HG03558 (cell line): ENCODE results near the gene TBCD.

Source experiments
- ATAC-seq: cut with Tn5 transposase; IDR thresholded peaks from one replicate; pipeline ENCODE4 v1.9.1; 2021; ENCODE audit warnings: moderate number of reproducible peaks; ENCODE audit not compliant: unreplicated experiment; ENCODE audit errors: extremely low read depth

The TBCD gene

DNA sequence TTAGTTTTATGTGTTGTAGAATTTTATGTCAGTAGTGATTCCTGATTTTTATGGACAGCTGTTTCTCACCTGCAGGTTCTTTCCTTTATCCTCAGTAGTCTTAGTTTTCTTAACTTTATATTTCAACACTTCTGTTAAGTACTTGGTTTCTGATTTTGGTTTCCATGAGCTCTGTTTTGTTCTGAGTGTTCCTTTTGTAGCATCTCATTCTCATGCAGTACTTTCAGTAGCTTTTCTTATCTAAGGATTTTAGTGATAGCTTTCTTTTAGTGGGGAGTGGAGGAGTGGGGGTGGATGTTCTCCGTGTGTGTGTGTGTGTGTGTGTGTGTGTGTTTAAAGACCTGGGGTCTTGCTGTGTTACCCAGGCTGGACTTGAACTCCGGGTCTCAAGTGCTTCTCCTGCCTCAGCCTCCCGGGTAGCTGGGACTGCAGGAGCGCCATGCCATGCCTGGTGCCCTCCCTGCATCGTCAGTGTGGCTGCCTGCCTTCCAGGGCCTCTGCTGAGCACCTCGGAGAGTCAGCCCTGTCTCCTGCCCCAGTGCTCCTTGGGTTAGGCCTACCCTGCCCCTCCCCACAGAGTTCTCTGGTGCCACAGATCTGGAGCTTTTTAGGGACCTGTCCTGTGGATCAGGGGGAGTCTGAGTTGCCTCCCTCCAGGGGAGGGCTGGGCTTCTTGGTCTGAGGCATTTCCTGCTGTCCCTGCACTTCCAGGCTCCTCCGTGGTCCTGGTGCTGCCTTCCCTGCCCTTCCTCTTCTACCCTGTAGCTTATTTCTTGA lies 92.2 kb downstream of the TBCD start:
- no peak for ATAC-seq

DNA sequence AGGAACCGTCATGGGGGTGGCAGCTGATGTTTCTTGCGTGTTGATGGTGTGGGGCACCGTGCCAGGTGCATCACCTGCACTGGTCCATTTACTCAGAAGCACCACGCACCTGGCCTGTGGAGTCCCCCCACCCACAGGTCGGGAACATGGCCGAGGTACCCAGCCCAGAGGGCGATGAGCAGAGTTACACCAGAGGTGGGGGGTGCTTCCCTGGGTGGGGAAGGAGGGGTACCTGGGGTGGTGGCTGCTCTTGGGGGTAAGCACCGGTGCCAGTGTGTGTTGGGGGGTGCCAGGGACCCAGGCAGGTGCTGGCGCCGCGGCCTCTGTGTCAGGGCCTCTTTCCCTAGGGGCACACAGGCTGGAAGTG lies 92.9 kb downstream of the TBCD start:
- ATAC-seq, result no peak

DNA sequence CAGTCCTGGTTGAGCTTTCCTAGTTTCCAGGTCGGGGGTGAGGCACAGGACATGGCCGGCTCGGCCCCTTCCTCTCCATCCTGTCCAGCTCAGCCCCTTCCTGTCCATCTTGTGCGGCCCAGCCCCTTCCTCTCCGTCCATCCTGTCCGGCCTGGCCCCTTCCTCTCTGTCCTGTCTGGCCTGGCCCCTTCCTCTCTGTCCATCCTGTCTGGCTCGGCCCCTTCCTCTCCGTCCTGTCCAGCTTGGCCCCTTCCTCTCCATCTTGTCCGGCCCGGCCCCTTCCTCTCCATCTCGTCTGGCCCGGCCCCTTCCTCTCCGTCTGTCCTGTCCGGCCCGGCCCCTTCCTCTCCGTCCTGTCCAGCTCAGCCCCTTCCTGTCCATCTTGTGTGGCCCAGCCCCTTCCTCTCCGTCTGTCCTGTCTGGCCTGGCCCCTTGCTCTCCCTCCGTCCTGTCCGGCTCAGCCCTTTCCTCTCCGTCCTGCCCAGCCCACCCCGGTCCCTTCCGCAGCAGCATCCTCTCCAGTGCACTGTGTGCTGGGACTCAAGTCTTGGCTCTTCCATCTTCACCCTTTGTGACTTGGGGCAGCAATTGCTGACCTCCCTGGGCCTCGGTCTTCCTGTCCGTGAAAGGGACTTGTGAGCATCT lies 93.4 kb downstream of the TBCD start:
- no peak for ATAC-seq

DNA sequence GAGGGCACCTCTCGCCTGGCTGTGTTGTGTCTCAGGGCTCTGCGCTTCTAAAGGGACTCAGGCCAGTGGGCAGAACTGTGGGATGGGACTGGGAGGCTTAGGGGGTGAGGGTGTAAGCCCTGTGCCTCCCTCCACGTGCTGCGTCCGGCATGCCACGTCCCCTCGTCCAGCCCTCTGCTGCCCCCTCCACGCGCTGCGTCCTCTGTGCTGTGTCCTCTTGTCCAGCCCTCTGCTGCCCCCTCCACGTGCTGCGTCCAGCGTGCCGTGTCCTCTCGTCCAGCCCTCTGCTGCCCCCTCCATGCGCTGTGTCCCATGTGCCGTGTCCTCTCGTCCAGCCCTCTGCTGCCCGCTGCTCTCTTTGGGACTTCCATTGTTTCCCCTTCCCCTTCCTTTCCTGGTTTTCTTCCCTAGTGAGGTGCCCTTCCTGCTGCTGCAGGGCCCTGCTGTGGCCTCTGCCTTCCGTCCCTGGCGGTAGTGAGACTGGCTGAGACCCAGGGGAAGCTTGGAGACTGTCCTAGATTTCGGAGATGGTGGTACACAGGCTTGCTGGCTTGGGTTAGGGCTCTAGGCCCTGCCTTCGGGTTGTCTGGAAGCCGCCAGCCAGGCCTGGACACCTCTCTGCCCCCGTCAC lies 94.3 kb downstream of the TBCD start:
- ATAC-seq, result no peak

- no peak for ATAC-seq
These were observed 96.2 kb downstream of the TBCD start for GRCh38 chr17:82848022-82848592.

GRCh38 chr17:82849076-82849945 lies 97.4 kb downstream of the TBCD start:
- ATAC-seq, result no peak

GRCh38 chr17:82851381-82851780 lies 99.5 kb downstream of the TBCD start:
- ATAC-seq, result no peak

DNA sequence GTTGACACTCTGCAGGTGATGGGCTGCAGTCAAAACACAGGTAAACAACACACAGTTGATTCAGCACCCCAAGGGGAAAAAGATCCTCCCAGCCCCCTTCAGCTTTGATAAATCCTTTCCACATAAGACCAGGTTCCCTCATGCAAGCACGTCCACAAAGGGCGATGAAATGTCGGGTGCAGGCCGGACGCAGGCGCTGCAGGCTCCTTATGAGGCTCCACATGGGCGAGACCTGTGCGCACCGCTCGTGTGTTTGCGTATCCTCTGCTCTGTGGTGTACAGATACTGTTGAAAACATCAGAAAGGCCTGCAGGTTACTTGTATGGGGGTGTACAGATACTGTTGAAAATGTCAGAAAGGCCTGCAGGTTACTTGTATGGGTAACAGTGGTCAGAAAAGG lies 102.4 kb downstream of the TBCD start:
- no peak for ATAC-seq

DNA sequence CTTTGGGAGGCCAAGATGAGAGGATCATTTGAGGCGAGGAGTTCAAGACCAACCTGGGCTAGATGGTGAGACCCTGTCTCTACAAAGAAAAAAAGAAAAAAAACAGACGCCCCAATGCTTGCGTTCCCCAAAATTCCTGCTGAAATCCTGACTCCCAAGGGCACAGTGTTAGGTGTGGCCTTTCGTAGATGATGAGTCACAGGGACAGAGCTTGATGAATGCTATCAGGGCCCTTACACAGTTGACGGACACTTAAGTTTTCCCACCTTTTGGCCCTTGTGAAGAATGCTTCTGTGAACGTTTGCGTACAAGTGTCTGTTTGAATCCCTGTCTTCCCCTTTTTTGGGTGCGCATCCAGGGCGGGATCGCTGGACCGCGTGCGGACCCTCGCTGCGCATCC lies 104.5 kb downstream of the TBCD start:
- ATAC-seq, result no peak

DNA sequence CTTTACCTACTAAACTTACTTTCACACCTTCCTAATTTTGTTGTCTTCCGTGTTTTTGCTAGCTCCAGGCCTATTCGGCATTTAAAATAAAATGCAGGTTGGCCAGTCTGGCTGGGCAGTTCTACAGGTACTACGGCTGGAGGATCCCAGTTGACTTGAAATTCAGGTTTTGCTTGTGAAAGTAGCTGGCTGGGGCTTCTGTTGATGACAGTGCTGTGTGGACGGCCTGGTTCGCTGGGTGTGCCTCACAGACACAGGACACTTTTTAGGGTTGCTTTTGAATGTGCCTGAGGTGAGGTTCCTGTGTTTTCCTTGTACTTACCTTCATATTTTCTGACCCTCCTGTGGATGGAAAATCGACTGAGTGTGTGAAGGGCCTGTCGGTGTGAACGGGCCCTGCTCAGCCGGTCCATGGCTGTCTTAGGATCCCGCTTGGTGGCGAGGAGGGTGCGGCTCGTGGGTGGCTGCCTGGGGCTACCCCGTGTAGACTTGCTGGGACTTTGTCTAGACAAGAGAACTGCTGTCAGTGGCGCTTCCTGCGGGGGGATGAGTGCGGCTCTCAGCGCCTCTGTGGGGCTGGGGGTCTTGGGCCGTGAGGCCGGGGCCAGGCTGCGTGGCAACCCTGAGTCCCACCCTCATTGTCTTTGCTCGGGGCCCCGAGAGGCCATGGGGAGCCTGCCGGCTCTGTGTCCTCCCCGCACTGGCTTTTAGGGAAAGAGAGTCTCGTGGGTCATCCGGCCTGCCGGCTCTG lies 106.7 kb downstream of the TBCD start:
- ATAC-seq, result no peak

- no peak for ATAC-seq
These were observed 107.9 kb downstream of the TBCD start for GRCh38 chr17:82859431-82860403.

GRCh38 chr17:82860606-82861392 lies 108.9 kb downstream of the TBCD start:
- no peak for ATAC-seq

DNA sequence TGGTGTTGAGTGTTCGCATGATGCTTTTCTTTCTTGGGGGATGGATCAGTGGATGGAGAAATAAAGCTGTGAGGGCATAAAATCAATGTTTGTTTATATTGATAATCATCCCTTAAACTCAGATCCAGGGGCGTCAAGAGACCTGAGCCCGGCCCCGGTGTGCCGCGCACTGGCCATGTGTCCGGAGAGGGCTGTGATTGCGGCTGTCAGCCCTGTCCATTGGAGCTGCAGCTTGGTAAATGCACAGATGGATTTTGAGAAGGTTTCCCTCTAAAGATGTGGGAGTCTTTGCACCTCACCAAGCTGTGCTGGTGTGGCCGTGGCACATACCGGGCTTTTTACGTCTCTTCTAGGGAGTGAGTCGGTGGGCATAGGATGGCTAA lies 109.5 kb downstream of the TBCD start:
- no peak for ATAC-seq

GRCh38 chr17:82862191-82862590 lies 110.3 kb downstream of the TBCD start:
- no peak for ATAC-seq

DNA sequence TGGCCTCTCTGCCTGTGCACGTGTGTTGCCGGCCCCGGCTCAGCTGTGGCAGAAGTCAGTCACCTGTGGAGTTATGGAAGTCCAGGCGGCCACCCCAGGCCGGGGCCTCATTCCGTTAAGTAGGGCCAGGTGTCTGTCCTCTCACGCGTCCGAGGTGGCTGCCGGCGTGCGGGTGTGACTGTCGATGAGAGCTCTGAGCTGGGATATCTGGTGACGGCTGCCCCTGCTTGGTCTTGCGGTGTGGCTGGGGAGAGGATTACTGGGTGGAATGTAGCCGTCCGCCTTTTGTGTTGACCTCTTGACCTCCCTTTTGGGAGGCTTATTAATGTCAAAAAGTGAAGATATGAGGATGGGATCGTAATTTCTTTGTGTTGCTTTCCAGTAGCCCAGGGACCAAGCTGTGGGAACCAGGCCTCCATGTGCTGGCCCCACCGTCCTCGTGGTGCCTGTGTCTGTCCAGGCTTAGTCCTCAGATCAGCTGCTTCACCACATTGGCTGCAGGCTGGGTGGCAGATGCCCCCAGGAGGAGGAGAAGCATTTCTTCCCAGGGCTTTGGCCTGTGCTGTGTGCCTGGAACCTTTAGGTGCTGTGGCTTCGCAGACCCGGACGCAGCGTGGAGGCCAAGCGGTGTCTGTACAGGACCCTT lies 111.0 kb downstream of the TBCD start:
- no peak for ATAC-seq

DNA sequence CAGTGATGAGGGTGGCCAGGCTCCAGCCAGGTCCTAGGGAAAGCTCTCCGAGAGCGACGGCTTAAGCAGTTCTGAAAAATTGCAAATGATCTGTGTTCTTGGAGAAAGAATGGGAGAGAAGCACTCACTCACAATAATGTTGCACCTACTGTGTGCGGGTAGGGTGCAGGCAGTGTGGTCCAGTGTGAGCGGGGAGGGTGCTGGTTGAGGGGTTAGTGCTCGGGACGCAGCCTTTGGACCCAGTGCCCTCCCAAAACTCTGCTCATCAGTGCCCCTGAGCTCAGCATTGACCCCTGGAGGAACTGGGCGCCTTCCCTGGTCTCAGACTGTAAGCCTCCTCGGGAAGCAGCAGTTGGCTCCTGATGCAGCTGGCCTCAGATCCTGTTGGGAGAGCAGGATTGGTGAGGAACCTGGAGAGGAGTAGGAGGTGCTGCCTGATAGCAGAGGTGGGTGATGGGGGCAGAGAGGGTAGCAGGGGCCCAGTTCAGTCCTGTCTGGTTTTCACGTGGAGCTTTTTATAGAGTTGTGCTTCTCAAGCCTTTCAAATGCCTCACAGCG lies 111.6 kb downstream of the TBCD start:
- no peak for ATAC-seq
